GM23338 (cell line): ENCODE results near the gene DGLUCY.

Source experiments
- EZH2 ChIP-seq: fragments of 200-600 bp; sonication (generic); IDR thresholded peaks from one replicate; pipeline ENCODE4 v1.8.0; 2017; ENCODE audit warnings: antibody characterized with exemption, mild to moderate bottlenecking, low read depth; ENCODE audit not compliant: unreplicated experiment
- EZH2phosphoT487 ChIP-seq: fragments of 200-600 bp; sonication (generic); IDR thresholded peaks from one replicate; pipeline ENCODE4 v1.8.1; 2018; ENCODE audit warnings: antibody characterized with exemption; ENCODE audit not compliant: unreplicated experiment
- POLR2AphosphoS5 ChIP-seq: IDR thresholded peaks from 2 replicates; pipeline ENCODE4 v1.6.1; 2016; ENCODE audit warnings: antibody characterized with exemption, low read depth
- TF ChIP-seq, protein P1 (sequence below): IDR thresholded peaks from one replicate; pipeline ENCODE4 v1.6.1; 2018; ENCODE audit warnings: antibody characterized with exemption; ENCODE audit not compliant: unreplicated experiment
- TF ChIP-seq, protein P2 (sequence below), 2 experiments: fragments of 200-600 bp in 1 of 2; sonication (generic) in 1 of 2; conservative IDR thresholded peaks; 2 replicates each; pipeline versions ENCODE4 v1.5.1 to v1.6.1; 2016 to 2017; ENCODE audit warnings: antibody characterized with exemption in 2 of 2, low read depth in 2 of 2, mild to moderate bottlenecking in 2 of 2, moderate library complexity in 1 of 2

DNA sequence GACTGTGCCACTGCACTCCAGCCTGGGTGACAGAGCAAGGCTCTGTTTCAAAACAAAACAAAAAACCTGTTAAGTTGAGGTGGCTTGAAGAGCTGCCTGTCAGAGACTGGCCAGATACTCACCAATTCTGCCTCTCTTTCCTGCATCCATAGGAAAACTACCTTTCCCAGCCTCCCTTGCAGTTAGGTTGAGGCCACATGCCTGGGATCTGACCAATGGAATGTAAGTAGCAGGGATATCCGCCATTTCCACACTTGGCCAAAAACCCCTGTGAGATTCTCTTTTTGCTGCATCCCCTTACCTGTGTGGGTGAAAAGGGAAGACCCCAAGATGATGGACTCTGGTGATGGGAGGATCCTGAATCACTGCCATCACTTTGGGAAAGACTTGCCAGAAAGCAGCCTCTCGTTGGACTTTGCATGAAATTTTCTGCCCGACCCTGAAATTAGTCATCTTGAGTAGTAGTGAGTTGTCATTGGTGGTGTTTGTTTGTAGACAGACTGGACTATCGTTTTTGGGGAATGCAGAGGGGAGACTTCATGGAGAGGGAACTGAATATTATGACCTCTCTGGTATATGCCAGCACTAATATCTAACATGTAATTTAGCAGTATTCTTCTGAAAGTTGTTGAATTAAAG is 116.6 kb downstream of the DGLUCY start:
- TF ChIP-seq EZH2 (no peak), EZH2phosphoT487 (no peak), POLR2AphosphoS5 (no peak)
- TF ChIP-seq, protein P1, sequence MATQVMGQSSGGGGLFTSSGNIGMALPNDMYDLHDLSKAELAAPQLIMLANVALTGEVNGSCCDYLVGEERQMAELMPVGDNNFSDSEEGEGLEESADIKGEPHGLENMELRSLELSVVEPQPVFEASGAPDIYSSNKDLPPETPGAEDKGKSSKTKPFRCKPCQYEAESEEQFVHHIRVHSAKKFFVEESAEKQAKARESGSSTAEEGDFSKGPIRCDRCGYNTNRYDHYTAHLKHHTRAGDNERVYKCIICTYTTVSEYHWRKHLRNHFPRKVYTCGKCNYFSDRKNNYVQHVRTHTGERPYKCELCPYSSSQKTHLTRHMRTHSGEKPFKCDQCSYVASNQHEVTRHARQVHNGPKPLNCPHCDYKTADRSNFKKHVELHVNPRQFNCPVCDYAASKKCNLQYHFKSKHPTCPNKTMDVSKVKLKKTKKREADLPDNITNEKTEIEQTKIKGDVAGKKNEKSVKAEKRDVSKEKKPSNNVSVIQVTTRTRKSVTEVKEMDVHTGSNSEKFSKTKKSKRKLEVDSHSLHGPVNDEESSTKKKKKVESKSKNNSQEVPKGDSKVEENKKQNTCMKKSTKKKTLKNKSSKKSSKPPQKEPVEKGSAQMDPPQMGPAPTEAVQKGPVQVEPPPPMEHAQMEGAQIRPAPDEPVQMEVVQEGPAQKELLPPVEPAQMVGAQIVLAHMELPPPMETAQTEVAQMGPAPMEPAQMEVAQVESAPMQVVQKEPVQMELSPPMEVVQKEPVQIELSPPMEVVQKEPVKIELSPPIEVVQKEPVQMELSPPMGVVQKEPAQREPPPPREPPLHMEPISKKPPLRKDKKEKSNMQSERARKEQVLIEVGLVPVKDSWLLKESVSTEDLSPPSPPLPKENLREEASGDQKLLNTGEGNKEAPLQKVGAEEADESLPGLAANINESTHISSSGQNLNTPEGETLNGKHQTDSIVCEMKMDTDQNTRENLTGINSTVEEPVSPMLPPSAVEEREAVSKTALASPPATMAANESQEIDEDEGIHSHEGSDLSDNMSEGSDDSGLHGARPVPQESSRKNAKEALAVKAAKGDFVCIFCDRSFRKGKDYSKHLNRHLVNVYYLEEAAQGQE: no peak
- TF ChIP-seq, protein P2, sequence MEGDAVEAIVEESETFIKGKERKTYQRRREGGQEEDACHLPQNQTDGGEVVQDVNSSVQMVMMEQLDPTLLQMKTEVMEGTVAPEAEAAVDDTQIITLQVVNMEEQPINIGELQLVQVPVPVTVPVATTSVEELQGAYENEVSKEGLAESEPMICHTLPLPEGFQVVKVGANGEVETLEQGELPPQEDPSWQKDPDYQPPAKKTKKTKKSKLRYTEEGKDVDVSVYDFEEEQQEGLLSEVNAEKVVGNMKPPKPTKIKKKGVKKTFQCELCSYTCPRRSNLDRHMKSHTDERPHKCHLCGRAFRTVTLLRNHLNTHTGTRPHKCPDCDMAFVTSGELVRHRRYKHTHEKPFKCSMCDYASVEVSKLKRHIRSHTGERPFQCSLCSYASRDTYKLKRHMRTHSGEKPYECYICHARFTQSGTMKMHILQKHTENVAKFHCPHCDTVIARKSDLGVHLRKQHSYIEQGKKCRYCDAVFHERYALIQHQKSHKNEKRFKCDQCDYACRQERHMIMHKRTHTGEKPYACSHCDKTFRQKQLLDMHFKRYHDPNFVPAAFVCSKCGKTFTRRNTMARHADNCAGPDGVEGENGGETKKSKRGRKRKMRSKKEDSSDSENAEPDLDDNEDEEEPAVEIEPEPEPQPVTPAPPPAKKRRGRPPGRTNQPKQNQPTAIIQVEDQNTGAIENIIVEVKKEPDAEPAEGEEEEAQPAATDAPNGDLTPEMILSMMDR (conservative IDR thresholded peaks at IDR 0.05; ENCODE audit: low read depth in 2 of 2): no peak
